RPMI8226 (cell line): Measurements from ENCODE around the gene GPRIN3.

Source experiments
- DNase-seq: peaks from one replicate; pipeline ENCODE4 v3.0.0-alpha.2; 2015

The GPRIN3 gene

GRCh38 chr4:89253935-89254334, 53.7 kb downstream of the GPRIN3 start:
- no peak for DNase-seq

- no peak for DNase-seq
These were observed 54.3 kb downstream of the GPRIN3 start for GRCh38 chr4:89253311-89253710.

- DNase-seq: no peak
These were observed 56.2 kb downstream of the GPRIN3 start for GRCh38 chr4:89251396-89251795.

DNA sequence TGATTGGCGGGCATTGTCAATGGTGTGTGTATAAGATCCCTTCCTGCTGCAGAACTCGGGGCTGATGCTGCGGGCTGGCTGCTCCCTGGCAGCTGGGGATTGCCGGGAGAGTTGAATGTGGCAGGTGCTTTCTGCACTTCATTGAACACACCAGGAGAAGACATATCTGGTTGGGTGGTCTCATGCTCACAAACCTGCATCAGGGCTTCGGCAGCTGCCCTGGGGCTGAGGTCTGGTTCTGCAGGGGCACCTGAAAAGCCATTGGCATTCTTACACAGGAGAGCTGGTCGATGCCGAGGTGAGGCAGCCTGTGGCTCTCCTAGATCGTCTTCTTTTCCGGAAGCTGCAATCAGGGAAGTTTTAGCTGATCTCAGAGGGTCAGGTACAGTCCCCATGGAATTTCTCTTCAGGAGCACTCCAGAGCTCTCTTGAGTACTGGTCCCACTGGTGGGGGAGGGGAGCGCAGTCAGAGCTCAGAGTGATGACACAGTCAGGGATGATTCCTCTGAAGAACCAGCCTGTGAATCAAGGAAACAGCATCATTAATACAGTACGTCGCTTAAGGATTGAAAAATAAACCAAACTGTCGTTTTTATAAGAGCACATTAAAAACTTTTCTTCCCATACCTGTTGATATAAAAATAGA, 57.8 kb downstream of the GPRIN3 start:
- no peak for DNase-seq

GRCh38 chr4:89249313-89249712, 58.3 kb downstream of the GPRIN3 start:
- DNase-seq: no peak

- no peak for DNase-seq
These were observed 58.7 kb downstream of the GPRIN3 start for GRCh38 chr4:89248879-89249281.

GRCh38 chr4:89247951-89248350, 59.6 kb downstream of the GPRIN3 start:
- no peak for DNase-seq

DNA sequence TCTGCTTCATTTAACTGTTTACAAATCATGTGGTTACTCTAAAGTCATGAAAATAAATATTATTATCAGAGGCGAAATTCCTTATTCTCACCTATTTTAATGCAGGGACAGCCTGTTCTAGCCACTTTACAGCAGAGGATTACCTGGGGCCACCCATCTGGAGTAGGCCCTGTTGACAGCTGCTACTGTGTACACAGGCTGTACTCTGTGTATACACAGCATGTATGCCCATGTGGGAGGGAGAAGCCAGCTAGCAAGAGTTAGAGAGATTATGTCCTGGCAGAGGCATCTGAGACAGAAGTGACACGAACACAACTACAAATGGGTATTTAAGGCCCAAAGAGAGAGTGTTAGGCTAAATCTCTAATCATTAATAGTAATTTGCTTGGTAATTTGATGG, 62.1 kb downstream of the GPRIN3 start:
- no peak for DNase-seq

- no peak for DNase-seq
These were observed 63.8 kb downstream of the GPRIN3 start for GRCh38 chr4:89243733-89244252.

GRCh38 chr4:89242864-89243732, 64.5 kb downstream of the GPRIN3 start:
- no peak for DNase-seq

GRCh38 chr4:89242216-89242615, 65.4 kb downstream of the GPRIN3 start:
- no peak for DNase-seq

DNA sequence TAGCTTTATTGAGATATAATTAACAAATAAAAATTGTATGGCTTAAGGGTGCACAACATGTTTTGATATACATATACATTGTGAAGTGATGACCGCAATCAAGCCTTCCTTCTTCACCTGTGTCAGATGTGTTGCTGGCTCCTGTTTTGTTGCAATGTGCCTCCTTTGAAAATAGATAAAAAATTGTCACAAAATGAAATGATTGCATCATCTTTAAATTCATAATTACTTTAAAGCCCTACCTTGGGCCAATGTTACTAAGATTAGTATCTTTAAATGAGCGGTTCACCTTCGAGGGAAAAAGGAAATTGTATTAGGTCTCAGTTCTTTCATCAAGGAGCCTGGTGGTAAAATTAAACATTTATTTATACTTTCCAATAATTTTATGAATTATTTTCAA, 77.3 kb downstream of the GPRIN3 start:
- no peak for DNase-seq

DNA sequence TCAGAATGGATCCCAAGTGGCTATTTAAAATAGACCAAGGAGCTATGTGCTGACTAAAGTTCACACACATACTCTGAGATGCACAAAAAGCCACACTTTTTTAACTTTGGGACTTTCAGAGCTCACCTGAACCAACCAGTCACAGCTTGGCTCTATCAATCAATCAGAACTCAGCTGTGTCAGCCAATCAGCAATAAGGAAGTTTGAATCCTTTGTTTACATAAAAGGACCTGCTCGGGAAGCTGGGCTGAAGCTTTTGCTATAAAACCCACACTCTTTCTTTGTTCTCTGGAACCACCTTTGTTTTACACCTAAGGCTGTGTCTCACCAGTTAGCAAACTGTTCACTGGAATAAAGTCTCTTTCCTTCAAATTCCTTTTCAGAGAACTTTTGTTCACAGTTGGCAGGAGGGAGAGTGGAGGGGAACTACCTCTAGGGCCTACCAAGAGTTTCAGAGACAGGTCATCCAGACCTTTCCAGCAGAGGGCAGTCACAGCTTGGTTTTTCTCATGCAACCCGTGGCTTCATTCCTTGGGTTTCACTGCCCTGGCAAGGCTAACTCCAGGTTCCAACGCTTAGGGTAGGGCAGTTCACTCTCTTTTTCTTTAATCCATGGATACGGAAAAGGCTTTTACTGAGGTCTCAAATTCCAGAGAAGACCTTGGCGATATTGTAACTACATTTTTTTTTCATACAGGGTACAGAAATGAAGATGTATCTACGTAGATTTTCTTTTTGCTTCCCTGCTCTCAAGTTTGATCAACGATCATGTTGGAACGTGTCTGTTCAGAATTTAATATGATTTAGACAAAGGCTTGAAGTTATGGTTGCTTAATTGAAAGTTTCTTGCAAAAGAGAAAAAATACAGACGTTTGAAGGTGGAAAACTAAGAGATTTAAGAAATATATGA, 80.7 kb downstream of the GPRIN3 start:
- DNase-seq: peak; percentile 74

GRCh38 chr4:89222170-89222569, 85.4 kb downstream of the GPRIN3 start:
- DNase-seq: no peak

- no peak for DNase-seq
These were observed 86.3 kb downstream of the GPRIN3 start for GRCh38 chr4:89221167-89221867.

DNA sequence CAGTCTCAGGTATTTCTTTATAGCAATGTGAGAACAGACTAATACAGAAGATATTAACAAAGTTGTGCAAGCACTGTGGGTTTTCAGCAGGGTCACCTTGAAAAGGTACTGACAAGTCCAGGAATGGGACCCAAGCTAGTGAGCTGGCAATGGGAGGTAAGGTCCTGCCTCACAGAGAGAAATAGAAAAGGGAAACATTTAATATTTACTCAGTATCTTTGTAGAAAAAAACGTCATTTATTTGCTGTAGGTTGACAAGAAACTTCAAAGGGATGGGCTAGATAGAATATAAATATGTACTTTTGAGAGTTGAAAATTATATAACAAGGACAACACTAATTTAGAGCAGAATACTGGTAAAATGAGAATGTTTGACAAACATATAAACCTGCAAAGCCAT, 89.0 kb downstream of the GPRIN3 start:
- no peak for DNase-seq

DNA sequence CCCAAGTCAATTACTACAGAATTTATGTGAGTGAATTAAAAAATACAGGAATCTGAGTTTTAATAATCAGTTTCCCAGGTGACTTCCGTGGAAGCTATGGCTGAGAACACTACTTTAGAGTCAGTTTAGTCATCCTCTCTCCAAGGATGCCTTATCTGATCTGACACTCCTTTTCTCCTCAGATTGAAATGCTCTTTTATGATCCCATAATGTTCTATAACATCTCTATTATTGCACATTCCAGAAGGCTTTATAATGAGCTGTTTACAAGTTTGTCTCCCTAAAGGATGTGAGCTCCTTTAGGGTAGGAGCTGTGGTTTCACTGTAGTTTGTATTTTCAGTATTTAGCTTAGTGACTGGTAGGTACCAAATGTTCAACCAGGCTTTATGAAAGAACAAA, 90.0 kb downstream of the GPRIN3 start:
- no peak for DNase-seq

DNA sequence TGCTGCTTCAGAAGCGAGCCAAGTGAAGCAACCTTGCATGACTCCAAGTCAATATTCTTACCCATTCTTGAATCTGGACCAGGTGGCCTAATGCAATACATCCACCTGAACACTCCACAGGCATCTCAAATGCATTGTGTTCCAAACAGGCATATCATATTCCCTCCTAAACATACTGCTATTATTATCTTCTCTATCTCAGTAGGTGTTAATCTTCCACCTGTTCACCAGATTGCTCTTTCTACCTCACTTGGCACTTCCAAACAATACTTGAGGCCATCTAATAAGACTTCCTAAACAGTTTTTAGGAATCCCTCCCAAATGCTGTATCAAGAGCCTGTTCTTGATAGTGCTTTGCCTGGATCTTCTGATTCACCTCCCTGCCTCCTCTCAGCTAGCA, 90.7 kb downstream of the GPRIN3 start:
- DNase-seq: no peak

GRCh38 chr4:89216422-89216821, 91.2 kb downstream of the GPRIN3 start:
- DNase-seq: no peak

DNA sequence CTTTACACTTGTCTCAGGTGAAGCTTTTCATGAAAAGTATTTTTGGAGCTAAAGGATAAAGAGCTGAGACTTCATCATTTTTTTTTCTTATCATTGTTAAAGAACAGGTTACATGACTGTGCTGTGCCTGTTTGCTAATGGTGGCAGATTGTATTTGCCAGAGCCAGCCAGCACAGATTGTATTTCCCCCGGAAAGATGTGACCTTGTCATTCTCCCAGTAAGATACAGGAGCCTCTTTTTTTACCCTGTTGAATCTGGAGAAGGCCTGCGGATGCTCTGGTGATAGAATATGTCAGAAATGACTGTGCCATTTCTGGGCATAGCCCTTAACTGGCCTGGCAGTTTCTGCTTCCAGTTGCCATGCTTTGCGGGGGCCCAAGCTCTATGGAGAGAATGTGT, 91.9 kb downstream of the GPRIN3 start:
- DNase-seq: no peak

- DNase-seq: no peak
These were observed 93.3 kb downstream of the GPRIN3 start for GRCh38 chr4:89214308-89214707.

DNA sequence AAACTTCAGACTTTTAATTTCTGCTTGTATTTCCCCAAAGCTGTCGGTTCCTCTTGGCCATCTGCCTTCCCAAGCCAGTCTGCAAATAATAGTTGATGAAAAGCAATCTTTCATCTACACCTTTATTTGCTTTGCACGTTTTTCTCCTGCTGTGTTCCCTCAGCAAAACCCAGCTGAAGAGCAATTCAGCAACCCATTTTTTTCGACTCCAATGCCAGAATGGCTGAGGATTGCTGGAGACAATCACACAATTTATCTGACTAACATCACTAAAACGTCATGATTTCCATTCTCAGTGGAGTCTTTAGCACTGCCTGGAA, 94.3 kb downstream of the GPRIN3 start:
- no peak for DNase-seq
